ENCODE data around the gene DYNC2I2.
A peak's percentile ranks its signal among the peaks of the same experiment; 100 is the strongest.
"Not testable (repeated sequence)": the region's sequence is repeated elsewhere in the genome, so short reads cannot be mapped to it uniquely, and the experiment has no call there.

DYNC2I2 gene

DNA sequence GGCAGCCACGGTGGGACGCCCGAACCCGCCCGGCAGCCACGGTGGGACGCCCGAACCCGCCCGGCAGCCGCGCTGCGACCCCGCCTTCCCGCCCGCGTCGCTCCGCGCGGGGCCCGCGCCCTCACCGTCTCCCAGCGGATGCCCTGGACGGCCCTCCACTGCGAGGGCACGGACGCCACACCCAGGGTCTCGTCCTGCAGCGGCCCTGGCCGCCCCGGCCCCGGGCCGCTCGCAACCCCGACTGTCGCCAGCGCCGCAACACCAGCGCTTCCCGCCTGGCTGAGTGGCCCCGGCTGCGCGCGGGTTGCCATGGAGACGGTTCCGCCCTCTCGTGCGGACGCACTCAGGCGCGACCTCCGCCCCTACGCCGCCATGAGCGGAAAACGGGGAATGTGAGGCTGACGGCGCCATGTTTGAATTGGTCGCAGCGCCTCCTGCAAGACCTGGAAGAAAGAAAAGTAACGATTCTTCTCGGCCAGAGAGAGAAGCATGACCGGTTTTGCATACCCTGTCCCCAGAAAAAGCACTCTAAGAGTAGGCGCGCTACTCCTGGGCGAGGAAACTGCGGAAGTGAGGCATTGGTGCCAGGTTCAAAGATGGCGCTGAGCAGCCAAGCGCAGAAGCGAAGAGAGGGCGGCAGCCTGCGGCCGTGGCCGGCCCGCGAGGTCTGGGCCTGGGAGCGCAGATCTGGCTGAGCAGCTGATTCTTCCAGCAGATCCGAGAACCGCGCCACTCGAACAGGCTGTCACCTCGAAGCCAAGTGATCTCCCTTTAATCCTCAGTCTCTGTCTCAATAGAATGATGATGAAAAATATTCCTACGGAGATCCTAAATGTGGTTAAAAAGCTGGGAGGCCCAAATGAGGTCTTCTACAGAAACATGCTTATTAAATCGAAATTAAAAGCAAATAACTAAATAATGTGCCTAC is at the start of gene DYNC2I2:
TSS of gene DYNC2I2 (minus strand) at position 432 of the 928 bp plus-strand sequence. CDS start at position 311, 121 bp downstream.
- peak; percentile 93 for DNase-seq

DNA sequence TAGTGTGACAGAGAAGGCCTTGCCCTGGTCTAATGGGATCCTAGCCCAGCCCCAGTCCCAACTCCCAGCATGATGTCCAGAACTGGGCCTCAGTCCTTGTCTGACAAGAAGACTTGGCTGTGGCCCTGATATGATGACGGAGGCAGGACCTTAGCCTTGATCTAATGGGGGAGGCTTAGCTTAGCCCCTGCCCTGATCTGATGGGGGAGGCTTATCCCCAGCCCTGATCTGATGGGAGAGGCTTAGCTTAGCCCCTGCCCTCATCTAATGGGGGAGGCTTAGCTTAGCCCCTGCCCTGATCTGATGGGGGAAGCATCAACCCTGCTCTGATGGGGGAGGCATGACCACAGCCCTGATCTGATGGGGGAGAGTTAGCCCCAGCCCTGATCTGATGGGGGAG is 49.4 kb upstream of the DYNC2I2 start:
- DNase-seq, result no peak

DNA sequence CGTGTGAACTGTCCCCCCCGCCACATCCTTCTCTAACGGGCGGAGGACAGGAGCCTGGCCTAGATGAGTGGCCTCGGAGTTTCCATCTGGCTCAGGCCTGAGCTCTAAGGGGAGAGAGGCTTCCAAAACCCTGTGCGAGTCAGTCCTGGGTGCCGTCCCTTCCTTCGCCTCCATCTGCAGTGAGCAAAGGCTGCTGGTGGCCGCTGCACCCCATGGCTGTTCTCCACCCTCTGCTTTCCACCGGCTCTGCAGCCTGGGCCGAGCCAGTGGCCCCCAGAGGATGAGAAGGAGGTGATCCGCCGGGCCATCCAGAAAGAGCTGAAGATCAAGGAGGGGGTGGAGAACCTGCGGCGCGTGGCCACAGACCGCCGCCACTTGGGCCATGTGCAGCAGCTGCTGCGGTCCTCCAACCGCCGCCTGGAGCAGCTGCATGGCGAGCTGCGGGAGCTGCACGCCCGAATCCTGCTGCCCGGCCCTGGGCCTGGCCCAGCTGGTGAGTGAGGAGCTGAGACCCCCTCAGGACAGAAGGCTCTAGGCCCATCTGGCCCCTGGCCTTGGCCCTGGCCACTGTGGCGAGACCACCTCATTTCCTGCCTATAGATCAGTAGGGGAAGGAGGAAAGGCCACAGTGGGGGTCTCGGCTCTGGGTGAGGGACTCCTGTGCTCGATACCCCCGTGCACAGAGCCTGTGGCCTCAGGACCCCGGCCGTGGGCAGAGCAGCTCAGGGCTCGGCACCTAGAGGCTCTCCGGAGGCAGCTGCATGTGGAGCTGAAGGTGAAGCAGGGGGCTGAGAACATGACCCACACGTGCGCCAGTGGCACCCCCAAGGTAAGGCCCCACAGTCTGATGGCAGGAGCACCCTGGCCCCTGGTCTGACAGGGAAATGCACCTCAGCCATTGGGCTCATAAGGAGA is 48.7 kb upstream of the DYNC2I2 start:
- DNase-seq, result no peak

GRCh38 chr9:128704356-128704670 is 47.7 kb upstream of the DYNC2I2 start:
- DNase-seq, result no peak

DNA sequence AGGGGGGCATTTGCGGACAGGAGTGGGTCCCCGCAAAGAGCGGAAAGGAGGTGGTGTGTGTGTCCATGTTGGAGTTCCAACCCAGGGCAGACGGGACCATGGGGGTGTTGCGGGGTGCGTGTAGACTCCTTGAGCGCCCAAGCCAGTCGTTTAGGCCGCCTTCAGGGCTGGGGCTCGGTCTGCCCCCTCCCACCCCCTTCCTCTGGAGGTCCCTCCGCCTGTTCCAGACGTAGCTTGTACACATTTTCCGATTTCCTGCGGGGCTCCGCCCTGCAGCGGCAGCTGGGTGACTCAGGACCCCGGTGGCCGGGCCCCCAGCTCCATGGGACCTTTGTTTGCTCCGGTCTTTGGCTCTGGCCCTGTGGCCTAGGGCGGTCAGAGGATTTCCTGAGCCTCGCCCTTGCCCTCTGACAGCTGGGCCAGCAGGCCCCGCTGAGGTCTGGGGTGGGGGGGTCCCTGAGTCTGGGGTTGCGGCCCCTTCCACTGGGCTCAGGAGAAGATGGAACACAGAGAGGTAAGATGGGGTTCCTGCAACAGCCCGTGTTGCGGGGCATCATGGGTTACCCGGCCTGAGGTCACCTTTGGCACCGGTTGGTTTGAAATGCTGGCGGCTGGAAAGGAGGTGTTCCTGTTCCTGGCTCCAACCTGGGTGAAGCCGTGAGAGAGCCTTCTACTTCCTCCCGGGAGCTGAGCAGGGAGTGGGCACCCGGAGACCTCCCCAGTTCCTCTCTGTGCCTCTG is 47.1 kb upstream of the DYNC2I2 start:
- DNase-seq, result no peak

DNA sequence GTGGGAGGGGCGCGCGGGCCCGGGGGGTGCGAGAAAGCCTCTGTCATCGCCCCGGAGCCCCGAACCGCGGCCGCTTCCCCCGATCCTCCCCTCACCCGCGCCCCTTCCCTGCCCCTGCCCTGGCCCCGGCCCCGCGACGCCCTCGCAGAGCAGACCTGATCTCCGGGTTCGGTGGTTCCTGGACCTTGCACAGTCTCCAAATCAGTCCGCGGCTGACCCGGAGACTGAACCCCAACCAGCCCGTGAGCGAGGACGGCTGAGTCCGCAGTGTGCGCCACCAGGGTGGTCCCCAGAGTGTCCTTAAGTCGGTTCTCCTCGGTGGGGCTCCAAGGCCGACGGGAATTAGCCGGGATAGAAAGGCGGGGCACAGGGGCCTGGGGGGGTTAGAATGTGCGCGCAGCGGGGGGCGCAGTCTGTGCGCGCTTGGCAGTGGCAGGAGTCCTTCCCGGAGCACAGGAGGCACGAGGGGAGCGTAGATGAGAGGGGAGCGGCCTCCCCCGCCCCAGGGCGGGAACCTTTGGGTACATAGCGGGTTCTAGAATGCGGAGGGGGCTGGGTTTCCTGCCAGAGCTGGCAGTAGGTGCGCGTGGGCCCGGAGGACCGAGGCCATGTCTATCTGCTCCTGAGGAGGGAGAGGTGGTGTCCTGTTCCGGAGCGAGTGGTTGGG is 46.4 kb upstream of the DYNC2I2 start:
- no peak for DNase-seq

- DNase-seq, result peak; percentile 78
Observed at GRCh38 chr9:128702445-128702948, 45.9 kb upstream of the DYNC2I2 start, which contains the start of gene PKN3. PKN3 (plus strand) TSS chr9:128702503; CDS start chr9:128702916, 413 bp downstream.

DNA sequence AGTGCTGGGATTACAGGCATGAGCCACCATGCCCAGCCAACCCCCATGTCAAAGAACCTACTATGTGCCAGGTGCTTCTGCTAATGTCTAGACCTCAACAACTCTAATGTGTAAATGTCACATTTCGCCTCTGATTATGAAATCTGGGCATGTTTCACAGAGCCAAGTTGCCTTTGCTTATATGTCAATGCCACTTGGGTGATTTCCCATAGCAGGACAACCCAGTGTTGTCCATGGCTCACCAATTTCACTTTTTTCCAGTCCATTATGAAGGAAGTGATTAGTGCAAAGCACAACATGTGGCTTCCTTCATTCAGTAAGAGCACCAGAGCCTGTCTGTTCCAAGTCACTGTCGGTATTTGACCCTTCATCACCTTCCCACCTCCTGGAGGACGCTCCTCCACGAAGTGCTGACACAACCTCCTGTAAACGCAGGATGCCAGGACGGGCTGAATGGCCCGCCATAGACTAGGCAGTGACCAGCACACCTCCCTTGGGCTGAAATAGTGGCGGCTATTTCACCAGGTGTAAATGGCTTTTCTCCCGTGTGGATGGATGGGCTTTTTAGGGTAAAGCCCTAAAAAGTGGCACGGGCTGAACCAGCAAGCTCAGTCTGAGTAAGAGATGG is 44.7 kb upstream of the DYNC2I2 start:
- no peak for DNase-seq

GRCh38 chr9:128699096-128699795 is 42.6 kb upstream of the DYNC2I2 start:
- not testable (repeated sequence) for DNase-seq

GRCh38 chr9:128696923-128697707 is 40.5 kb upstream of the DYNC2I2 start:
- DNase-seq, result no peak

DNA sequence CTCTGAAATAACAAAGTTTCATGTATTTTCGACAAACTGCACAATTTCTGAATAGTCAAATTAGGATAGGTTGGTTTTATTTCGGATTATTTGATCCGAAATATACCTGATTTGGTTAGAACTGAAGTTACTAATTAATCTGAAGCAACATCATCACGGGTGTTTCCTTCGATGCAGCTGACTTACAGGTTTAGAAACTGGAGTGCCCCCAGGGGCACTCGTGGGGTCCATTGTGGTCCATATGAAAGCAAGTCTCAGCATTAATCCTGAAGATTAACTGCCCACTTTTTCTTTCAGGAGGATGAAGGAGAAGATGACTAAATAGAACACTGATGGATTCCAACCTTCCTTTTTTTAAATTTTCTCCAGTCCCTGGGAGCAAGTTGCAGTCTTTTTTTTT is 37.7 kb upstream of the DYNC2I2 start:
- no peak for DNase-seq

DNA sequence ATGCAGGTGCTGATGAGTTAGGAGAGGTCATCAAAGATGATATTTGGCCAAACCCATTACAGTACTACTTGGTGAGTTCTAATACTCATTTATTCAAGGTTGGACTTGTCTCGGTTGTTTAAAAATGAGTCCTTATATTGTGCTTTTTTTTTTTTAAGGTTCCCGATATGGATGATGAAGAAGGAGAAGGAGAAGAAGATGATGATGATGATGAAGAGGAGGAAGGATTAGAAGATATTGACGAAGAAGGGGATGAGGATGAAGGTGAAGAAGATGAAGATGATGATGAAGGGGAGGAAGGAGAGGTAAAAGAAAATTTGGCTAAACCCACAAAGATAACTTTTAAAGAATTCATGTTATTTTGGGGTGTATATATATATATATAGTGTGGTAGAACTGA is 37.1 kb upstream of the DYNC2I2 start:
- not testable (repeated sequence) for DNase-seq

GRCh38 chr9:128690684-128691034 is 34.0 kb upstream of the DYNC2I2 start:
- no peak for DNase-seq

GRCh38 chr9:128689820-128690683 is 33.4 kb upstream of the DYNC2I2 start:
- peak; percentile 58 for DNase-seq

GRCh38 chr9:128689293-128689774 is 32.7 kb upstream of the DYNC2I2 start:
- DNase-seq, result no peak

- DNase-seq, result peak; percentile 94
Observed at GRCh38 chr9:128688501-128689292, 32.0 kb upstream of the DYNC2I2 start, which contains the start of gene SET. SET (plus strand) TSS chr9:128689222; CDS start chr9:128689583, 361 bp downstream.

GRCh38 chr9:128687453-128687852 is 30.8 kb upstream of the DYNC2I2 start:
- DNase-seq, result no peak

Measured in CD4-positive, alpha-beta T cell treated with Interferon gamma for 1 hour (primary cell).